Muscle layer of duodenum (tissue), 2 donors: ENCODE data around the gene TEX13D.

Experiments used
- H3K27ac ChIP-seq: one replicate; pipeline ENCODE4 v1.7.0; 2013; ENCODE audit warnings: mild to moderate bottlenecking, low read length
- H3K27me3 ChIP-seq: one replicate; pipeline ENCODE4 v1.7.0; 2013; ENCODE audit warnings: low read depth, mild to moderate bottlenecking, control low read depth, low read length
- H3K36me3 ChIP-seq, 2 donors: one replicate each; pipeline ENCODE4 v1.7.0; 2013; ENCODE audit warnings: low read length in 2 of 2, control low read depth in 1 of 2, mild to moderate bottlenecking in 1 of 2; ENCODE audit not compliant: insufficient read depth in 2 of 2, control insufficient read depth in 1 of 2
- H3K4me1 ChIP-seq, 2 donors: one replicate each; pipeline ENCODE4 v1.7.0; 2013; ENCODE audit warnings: low read length in 2 of 2, mild to moderate bottlenecking in 2 of 2, control low read depth in 1 of 2, moderate library complexity in 1 of 2; ENCODE audit not compliant: insufficient read depth in 2 of 2, control insufficient read depth in 1 of 2
- H3K4me3 ChIP-seq, 2 donors: one replicate each; pipeline ENCODE4 v1.7.0; 2013; ENCODE audit warnings: low read length in 2 of 2, low read depth in 1 of 2, mild to moderate bottlenecking in 1 of 2
- H3K9me3 ChIP-seq, 2 donors: one replicate each; pipeline ENCODE4 v1.7.0; 2013; ENCODE audit warnings: low read length in 2 of 2, control low read depth in 1 of 2, mild to moderate bottlenecking in 1 of 2; ENCODE audit not compliant: control insufficient read depth in 1 of 2
- donor health status: healthy.

The TEX13D gene

GRCh38 chrX:124337916-124338315 lies 5.5 kb downstream of the TEX13D start:
- no peaks in the 10 kb centered on the region for H3K4me1 ChIP-seq
- H3K36me3 ChIP-seq: no peaks in the 10 kb centered on the region
- H3K27me3 ChIP-seq: no peaks in the 10 kb centered on the region
- no peak overlapping the region for H3K4me3 ChIP-seq
- H3K27ac ChIP-seq: no peak overlapping the region
- no peaks in the 10 kb centered on the region for H3K9me3 ChIP-seq

DNA sequence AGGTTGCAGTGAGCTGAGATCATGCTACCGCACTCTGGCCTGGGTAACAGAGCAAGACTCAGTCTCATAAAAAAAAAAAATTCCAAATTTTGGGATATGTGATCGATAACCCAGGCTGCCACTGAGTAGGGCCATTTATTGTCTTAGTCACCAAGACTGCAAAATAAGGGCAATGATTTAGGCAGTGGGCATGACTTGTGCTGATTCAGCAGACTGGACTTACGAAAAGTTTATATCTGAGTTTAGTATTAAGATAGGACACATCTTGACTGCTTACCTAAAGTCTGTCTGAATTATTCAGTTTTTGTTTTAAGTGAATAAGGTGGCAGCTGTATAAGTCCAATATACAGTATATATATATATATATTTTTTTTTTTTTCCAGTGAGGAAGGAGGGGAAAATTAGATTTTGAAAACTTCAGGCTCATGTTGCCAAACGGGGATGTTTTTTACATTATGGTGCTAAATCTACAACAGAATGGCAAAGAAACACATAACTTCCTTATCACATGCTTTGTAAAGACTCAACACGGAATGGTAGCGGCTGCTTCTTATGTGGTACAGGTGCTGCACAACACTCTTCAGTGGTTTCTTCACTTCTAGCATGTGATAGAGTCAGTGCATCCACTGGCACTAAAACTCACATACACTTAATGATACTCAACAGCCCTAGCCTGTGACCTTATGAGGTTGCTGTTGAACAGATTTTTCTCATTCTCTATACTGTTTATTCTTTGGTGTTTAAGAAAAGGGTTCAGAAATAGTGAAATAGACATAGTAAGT lies 6.5 kb downstream of the TEX13D start:
- H3K4me1 ChIP-seq: no peaks in the 10 kb centered on the region
- H3K27me3 ChIP-seq: no peaks in the 10 kb centered on the region
- no peak overlapping the region for H3K27ac ChIP-seq
- H3K36me3 ChIP-seq: no peaks in the 10 kb centered on the region
- no peaks in the 10 kb centered on the region for H3K9me3 ChIP-seq
- H3K4me3 ChIP-seq: no peak overlapping the region

DNA sequence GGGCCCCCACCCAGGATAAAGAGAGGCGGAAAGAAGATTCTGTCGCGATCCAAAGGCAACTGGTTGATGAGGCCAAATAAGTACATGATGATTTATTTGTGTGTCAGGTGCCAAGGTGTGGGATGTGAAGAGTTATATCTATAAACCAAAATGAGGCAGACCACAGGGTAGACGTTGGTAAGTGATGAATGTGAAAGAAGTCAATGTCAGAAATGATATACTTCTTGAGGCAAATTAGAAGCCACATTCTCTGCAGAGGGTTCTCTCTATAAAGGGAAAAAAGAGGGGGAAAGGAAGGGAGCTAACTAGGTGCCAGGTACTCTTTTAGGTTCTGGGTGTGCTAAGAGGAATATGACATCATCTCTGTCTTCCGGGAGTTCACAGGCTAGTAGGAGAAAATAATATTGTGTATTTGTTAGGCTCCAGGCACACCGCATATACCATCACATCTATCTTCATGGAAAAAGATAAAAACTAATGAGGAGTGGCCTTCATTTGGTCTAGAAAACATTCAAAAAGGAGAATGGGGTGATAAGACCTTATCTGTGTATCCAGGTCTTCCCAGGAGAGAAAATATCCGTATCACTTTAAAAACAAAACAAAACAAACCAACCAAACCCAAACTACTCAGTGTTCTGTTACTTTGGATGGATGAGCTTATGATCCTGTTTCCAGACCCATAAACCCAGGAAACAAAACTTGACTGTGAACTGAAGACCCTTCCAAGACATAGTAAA lies 9.1 kb downstream of the TEX13D start:
- no peak overlapping the region for H3K27ac ChIP-seq

DNA sequence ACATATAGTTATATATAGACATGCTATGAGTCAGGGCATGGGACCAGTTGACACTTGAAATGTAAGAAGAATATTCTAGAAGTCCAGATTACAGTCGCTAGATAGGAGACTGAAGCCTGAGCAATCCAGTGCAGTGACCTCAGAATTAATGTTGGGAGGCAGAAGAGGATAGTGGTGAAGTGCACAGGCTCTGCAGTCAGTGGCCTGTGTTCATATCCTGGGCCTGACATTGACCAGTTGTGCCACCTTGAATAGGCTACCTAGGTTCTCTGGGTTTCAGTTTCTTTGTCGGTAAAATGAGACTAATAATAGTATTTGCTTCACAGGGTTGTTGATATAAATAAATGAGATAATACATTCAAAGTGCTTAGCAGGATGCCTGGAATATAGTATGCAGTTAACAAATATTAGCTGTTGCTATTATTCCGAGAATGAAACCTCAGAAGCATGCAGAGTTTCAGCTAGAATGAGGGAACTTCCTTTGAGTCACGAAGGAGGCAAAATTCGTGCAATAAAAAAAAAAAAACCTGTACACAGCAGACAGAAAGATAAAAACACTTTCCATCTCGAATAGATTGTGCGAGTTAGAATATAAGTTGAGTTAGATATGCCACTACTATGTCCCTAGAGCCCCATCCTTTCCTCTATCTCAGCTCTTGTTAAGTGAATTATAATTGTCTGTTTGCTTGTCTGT lies 9.9 kb downstream of the TEX13D start:
- H3K27ac ChIP-seq: no peak overlapping the region
- H3K9me3 ChIP-seq: no peaks in the 10 kb centered on the region
- no peaks in the 10 kb centered on the region for H3K27me3 ChIP-seq
- H3K4me1 ChIP-seq: no peaks in the 10 kb centered on the region
- no peak overlapping the region for H3K4me3 ChIP-seq
- no peaks in the 10 kb centered on the region for H3K36me3 ChIP-seq

More for the DNA sequence above, 9.1 kb downstream of the TEX13D start:
- H3K36me3 ChIP-seq: no peaks in the 10 kb centered on the region
- no peak overlapping the region for H3K4me3 ChIP-seq
- no peaks in the 10 kb centered on the region for H3K4me1 ChIP-seq
- H3K27me3 ChIP-seq: no peaks in the 10 kb centered on the region
- H3K9me3 ChIP-seq: no peaks in the 10 kb centered on the region

GRCh38 chrX:124343016-124343415 lies 10.6 kb downstream of the TEX13D start:
- Histone ChIP-seq H3K27me3 (no peaks in the 10 kb centered on the region), H3K36me3 (no peaks in the 10 kb centered on the region), H3K27ac (no peak overlapping the region), H3K9me3 (no peaks in the 10 kb centered on the region), H3K4me1 (no peaks in the 10 kb centered on the region), H3K4me3 (no peak overlapping the region)

DNA sequence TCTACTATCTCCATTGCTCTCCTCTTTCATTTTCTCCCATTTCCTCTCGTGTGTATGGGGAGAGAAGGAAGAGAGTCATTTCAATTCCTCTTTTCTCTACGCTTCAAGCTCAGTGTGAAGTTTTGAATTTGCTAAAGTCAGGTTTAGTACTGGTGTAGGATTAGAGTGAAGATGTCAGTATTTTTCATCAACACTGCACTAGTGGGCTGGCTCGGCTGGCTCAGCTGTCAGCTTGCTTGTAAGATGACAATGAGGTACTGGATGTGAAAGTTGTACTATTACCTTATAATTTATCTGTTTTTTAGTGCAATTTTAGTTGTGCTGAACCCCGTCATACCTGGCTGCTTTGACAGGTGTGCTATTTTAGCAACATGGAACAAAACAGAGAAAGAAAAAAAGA lies 11.8 kb downstream of the TEX13D start:
- Histone ChIP-seq H3K9me3 (no peaks in the 10 kb centered on the region), H3K4me1 (no peaks in the 10 kb centered on the region)

GRCh38 chrX:124346117-124346876 lies 13.8 kb downstream of the TEX13D start, which contains the start of gene SH2D1A:
Gene SH2D1A, plus strand, starts transcription at chrX:124346563. Its CDS starts 80 bp downstream, at chrX:124346643.
- Histone ChIP-seq H3K27me3 (no peaks in the 10 kb centered on the region), H3K9me3 (no peaks in the 10 kb centered on the region), H3K27ac (no peak within 1 kb of the TSS), H3K4me3 (no peak within 1 kb of the TSS), H3K36me3 (no peaks in the 10 kb centered on the region), H3K4me1 (no peaks in the 10 kb centered on the region)

More for the DNA sequence above, 11.8 kb downstream of the TEX13D start:
- Histone ChIP-seq H3K27me3 (no peaks in the 10 kb centered on the region), H3K4me3 (no peak overlapping the region), H3K36me3 (no peaks in the 10 kb centered on the region), H3K27ac (no peak overlapping the region)

GRCh38 chrX:124346877-124347241 lies 14.4 kb downstream of the TEX13D start:
- Histone ChIP-seq H3K4me1 (no peaks in the 10 kb centered on the region), H3K9me3 (no peaks in the 10 kb centered on the region), H3K4me3 (no peak overlapping the region), H3K27ac (no peak overlapping the region), H3K36me3 (no peaks in the 10 kb centered on the region), H3K27me3 (no peaks in the 10 kb centered on the region)

DNA sequence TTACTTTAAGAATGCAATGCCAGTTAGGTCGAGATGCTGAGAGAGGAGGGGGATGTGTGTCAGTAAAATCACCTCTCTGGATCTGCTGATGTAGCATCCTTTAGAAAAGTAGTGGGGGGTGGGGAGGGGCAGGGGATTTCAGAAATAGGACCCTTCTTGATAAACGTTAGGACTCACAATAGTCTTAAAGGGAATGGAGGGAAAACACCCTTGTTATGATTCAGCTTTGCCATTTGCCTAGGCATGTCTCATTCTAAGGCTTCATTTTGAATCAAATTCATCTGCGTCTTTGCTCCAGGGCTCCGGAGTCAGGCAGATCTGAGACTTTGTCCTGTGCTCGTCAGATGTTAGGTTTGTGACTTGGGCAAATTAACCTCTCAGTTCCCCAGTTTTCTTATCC lies 14.8 kb downstream of the TEX13D start:
- no peaks in the 10 kb centered on the region for H3K9me3 ChIP-seq
- H3K4me1 ChIP-seq: no peaks in the 10 kb centered on the region
- H3K36me3 ChIP-seq: no peaks in the 10 kb centered on the region
- H3K27me3 ChIP-seq: no peaks in the 10 kb centered on the region
- no peak overlapping the region for H3K4me3 ChIP-seq
- no peak overlapping the region for H3K27ac ChIP-seq

DNA sequence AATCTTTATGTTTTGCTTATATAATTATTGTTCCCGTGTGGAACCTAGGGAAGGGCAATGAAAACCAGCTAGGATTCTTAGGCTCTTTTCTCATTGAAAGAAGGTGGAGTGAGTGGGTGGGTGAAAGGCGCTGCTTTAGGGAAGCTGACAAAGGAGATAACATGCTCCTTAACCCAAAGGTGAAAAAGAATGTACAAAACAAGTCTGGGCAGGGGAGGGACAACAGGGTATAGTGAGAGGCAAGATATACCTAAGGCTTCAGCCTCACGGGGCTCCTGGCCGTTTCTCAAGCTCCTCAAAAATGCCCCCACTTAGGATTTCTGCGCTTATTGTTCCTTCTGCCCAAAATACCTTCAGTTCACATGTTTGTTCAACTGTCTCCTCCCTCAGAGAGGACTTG lies 15.7 kb downstream of the TEX13D start:
- Histone ChIP-seq H3K4me3 (no peak overlapping the region), H3K9me3 (no peaks in the 10 kb centered on the region), H3K27ac (no peak overlapping the region), H3K27me3 (no peaks in the 10 kb centered on the region), H3K36me3 (no peaks in the 10 kb centered on the region), H3K4me1 (no peaks in the 10 kb centered on the region)
